HepG2 (cell line): Measurements from ENCODE around the gene CTCF. TPM values are rescaled to one million over a fixed set of nuclear protein-coding genes. Genes with fewer than 3 reads are reported as not detected.

Source experiments
- ARNTL ChIP-seq: sonication (generic); formaldehyde crosslinking; IDR thresholded peaks from 2 replicates; pipeline ENCODE4 v1.4.0; 2020; ENCODE audit warnings: mild to moderate bottlenecking, missing genetic modification reagents
- BRD4 ChIP-seq: sonication (generic); formaldehyde crosslinking; IDR thresholded peaks from 2 replicates; pipeline ENCODE4 v1.4.0; 2020; ENCODE audit warnings: missing genetic modification reagents
- E2F2 ChIP-seq: sonication (generic); formaldehyde crosslinking; IDR thresholded peaks from 2 replicates; pipeline ENCODE4 v1.4.0; 2020; ENCODE audit warnings: missing genetic modification reagents, borderline replicate concordance
- KAT8 ChIP-seq: IDR thresholded peaks from 2 replicates; pipeline ENCODE4 v1.6.1; 2016; ENCODE audit warnings: missing genetic modification reagents, missing compliant biosample characterization
- KDM3A ChIP-seq: IDR thresholded peaks from 2 replicates; pipeline ENCODE4 v1.6.1; 2018; ENCODE audit warnings: low read depth, missing compliant biosample characterization
- MEIS1 ChIP-seq: sonication (generic); formaldehyde crosslinking; IDR thresholded peaks from 2 replicates; pipeline ENCODE4 v1.9.0; 2021; ENCODE audit warnings: mild to moderate bottlenecking, missing genetic modification reagents, moderate library complexity, borderline replicate concordance
- NR2F1 ChIP-seq, 2 experiments: fragments of 450-650 bp in 1 of 2; formaldehyde crosslinking in 1 of 2; IDR thresholded peaks; 2 replicates each; pipeline versions ENCODE4 v1.5.0 to v1.6.1; 2016 to 2020; ENCODE audit warnings: mild to moderate bottlenecking in 1 of 2, missing compliant biosample characterization in 1 of 2, missing genetic modification reagents in 1 of 2, moderate library complexity in 1 of 2
- PRMT3 ChIP-seq: sonication (generic); formaldehyde crosslinking; IDR thresholded peaks from 2 replicates; pipeline ENCODE4 v1.8.1; 2022; ENCODE audit warnings: low read depth, mild to moderate bottlenecking, moderate library complexity, missing genetic modification reagents, borderline replicate concordance
- TBP ChIP-seq: sonication (generic); formaldehyde crosslinking; IDR thresholded peaks from 2 replicates; pipeline ENCODE4 v1.5.0; 2020; ENCODE audit warnings: missing genetic modification reagents
- TMF1 ChIP-seq: sonication (generic); formaldehyde crosslinking; IDR thresholded peaks from 2 replicates; pipeline ENCODE4 v1.8.1; 2022; ENCODE audit warnings: low read depth, missing genetic modification reagents
- TRIM24 ChIP-seq: sonication (generic); formaldehyde crosslinking; IDR thresholded peaks from 2 replicates; pipeline ENCODE4 v1.8.0; 2022; ENCODE audit warnings: mild to moderate bottlenecking, missing genetic modification reagents
- ZNF33B ChIP-seq: sonication (generic); formaldehyde crosslinking; IDR thresholded peaks from 2 replicates; pipeline ENCODE4 v1.5.1; 2020; ENCODE audit warnings: mild to moderate bottlenecking, missing genetic modification reagents
- ZNF343 ChIP-seq: sonication (generic); formaldehyde crosslinking; IDR thresholded peaks from 2 replicates; pipeline ENCODE4 v1.4.0; 2020; ENCODE audit warnings: mild to moderate bottlenecking, missing genetic modification reagents
- ZNF678 ChIP-seq: sonication (generic); formaldehyde crosslinking; IDR thresholded peaks from 2 replicates; pipeline ENCODE4 v1.4.0; 2020; ENCODE audit warnings: mild to moderate bottlenecking, missing genetic modification reagents
- ZNF879 ChIP-seq: sonication (generic); formaldehyde crosslinking; IDR thresholded peaks from 2 replicates; pipeline ENCODE4 v1.8.1; 2023; ENCODE audit warnings: missing genetic modification reagents
- polyA plus RNA-seq, 8 experiments: library from polyadenylated mRNA; depleted of rRNA in 3 of 8; stranded (reverse) in 7 of 8; unstranded in 1 of 8; fragments of >200 nt; fragmentation: Illumina TruSeq in 4 of 8; extraction: Trizol in 4 of 8; gene quantifications; 2 replicates each; pipeline versions ENCODE4 v1.2.1 to v1.2.3, GENCODE V29; 2011 to 2016; ENCODE audit warnings: low read depth in 4 of 8, missing spikeins in 1 of 8, mixed read lengths in 1 of 8; ENCODE audit not compliant: insufficient read depth in 1 of 8
- total RNA-seq, 5 experiments: library from RNA; depleted of rRNA; stranded (reverse); fragments of >200 nt; fragmentation: Illumina TruSeq; extraction: Trizol; gene quantifications; 2 replicates each; pipeline ENCODE4 v1.2.3, GENCODE V29; 2016; ENCODE audit warnings: low read depth in 1 of 5
- TF ChIP-seq, protein P1 (sequence below): sonication (generic); formaldehyde crosslinking; IDR thresholded peaks from 2 replicates; pipeline ENCODE4 v1.5.0; 2020; ENCODE audit warnings: mild to moderate bottlenecking, missing genetic modification reagents
- TF ChIP-seq, protein P2 (sequence below): sonication (generic); formaldehyde crosslinking; IDR thresholded peaks from 2 replicates; pipeline ENCODE4 v1.5.1; 2020; ENCODE audit warnings: mild to moderate bottlenecking, missing genetic modification reagents, borderline replicate concordance
- TF ChIP-seq, protein P3 (sequence below), 2 experiments: sonication (generic) in 1 of 2; formaldehyde crosslinking in 1 of 2; IDR thresholded peaks; 2 replicates each; pipeline versions ENCODE4 v1.6.1 to v1.9.0; 2014 to 2022; ENCODE audit warnings: antibody characterized with exemption in 1 of 2, borderline replicate concordance in 1 of 2, inconsistent platforms in 1 of 2, low read depth in 1 of 2, missing genetic modification reagents in 1 of 2

Gene CTCF
- total and polyA plus RNA-seq, 2 of the 13 experiments (the other 11 are each of a cell fraction or from before 2014, with no cell fraction given), result 19.5 to 37.5 TPM

GRCh38 chr16:67521095-67521804, 41.1 kb upstream of the CTCF start (continued):
- no peak for TF ChIP-seq ZNF678 (CRISPR knock-in tag)
- peak; percentile 82 for TF ChIP-seq KAT8 (CRISPR knock-in tag)
- TF ChIP-seq ZNF343, result no peak
- TF ChIP-seq, protein P1, sequence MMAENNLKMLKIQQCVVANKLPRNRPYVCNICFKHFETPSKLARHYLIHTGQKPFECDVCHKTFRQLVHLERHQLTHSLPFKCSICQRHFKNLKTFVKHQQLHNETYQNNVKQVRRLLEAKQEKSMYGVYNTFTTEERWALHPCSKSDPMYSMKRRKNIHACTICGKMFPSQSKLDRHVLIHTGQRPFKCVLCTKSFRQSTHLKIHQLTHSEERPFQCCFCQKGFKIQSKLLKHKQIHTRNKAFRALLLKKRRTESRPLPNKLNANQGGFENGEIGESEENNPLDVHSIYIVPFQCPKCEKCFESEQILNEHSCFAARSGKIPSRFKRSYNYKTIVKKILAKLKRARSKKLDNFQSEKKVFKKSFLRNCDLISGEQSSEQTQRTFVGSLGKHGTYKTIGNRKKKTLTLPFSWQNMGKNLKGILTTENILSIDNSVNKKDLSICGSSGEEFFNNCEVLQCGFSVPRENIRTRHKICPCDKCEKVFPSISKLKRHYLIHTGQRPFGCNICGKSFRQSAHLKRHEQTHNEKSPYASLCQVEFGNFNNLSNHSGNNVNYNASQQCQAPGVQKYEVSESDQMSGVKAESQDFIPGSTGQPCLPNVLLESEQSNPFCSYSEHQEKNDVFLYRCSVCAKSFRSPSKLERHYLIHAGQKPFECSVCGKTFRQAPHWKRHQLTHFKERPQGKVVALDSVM (CRISPR knock-in tag), result no peak; the same call in 1 of the 2 replicates
- 0 out of 2 replicates have a peak, but pooled peaks have one; percentile 51 for TF ChIP-seq BRD4
- no peak for TF ChIP-seq TRIM24 (CRISPR knock-in tag)
- TF ChIP-seq TMF1, result no peak
- TF ChIP-seq TBP, result no peak
- TF ChIP-seq ZNF33B (CRISPR knock-in tag), result no peak
- TF ChIP-seq ZNF879 (CRISPR knock-in tag), result no peak
- 0 out of 2 replicates have a peak, but pooled peaks have one; percentile 75 for TF ChIP-seq E2F2
- no peak for TF ChIP-seq MEIS1 (CRISPR knock-in tag)
- TF ChIP-seq, protein P2, sequence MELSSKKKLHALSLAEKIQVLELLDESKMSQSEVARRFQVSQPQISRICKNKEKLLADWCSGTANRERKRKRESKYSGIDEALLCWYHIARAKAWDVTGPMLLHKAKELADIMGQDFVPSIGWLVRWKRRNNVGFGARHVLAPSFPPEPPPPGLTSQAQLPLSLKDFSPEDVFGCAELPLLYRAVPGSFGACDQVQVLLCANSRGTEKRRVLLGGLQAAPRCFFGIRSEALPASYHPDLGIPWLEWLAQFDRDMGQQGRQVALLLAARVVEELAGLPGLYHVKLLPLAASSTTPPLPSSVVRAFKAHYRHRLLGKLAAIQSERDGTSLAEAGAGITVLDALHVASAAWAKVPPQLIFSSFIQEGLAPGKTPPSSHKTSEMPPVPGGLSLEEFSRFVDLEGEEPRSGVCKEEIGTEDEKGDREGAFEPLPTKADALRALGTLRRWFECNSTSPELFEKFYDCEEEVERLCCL (CRISPR knock-in tag), result peak; percentile 84; the same call in 1 of the 2 replicates
- TF ChIP-seq, protein P3, sequence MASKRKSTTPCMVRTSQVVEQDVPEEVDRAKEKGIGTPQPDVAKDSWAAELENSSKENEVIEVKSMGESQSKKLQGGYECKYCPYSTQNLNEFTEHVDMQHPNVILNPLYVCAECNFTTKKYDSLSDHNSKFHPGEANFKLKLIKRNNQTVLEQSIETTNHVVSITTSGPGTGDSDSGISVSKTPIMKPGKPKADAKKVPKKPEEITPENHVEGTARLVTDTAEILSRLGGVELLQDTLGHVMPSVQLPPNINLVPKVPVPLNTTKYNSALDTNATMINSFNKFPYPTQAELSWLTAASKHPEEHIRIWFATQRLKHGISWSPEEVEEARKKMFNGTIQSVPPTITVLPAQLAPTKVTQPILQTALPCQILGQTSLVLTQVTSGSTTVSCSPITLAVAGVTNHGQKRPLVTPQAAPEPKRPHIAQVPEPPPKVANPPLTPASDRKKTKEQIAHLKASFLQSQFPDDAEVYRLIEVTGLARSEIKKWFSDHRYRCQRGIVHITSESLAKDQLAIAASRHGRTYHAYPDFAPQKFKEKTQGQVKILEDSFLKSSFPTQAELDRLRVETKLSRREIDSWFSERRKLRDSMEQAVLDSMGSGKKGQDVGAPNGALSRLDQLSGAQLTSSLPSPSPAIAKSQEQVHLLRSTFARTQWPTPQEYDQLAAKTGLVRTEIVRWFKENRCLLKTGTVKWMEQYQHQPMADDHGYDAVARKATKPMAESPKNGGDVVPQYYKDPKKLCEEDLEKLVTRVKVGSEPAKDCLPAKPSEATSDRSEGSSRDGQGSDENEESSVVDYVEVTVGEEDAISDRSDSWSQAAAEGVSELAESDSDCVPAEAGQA (IDR thresholded peaks at IDR 0.05; ENCODE audit: low read depth), result no peak
- TF ChIP-seq, protein P3 (CRISPR knock-in tag; IDR thresholded peaks at IDR 0.05; ENCODE audit: borderline replicate concordance), result no peak
- TF ChIP-seq NR2F1 (CRISPR knock-in tag; IDR thresholded peaks at IDR 0.05), result no peak
- no peak for TF ChIP-seq ARNTL
- peak; percentile 94 for TF ChIP-seq KDM3A (CRISPR knock-in tag)
- 0 out of 2 replicates have a peak, but pooled peaks have one; percentile 78 for TF ChIP-seq PRMT3 (CRISPR knock-in tag)
